Vagina (tissue), 2 donors: ENCODE measurements around the gene MOBP.

Source experiments
- POLR2A ChIP-seq, 2 donors: fragments of 450-650 bp; IDR thresholded peaks; one replicate each; pipeline ENCODE4 v1.6.1; 2017; ENCODE audit warnings: antibody characterized with exemption in 2 of 2, mild to moderate bottlenecking in 2 of 2, moderate library complexity in 2 of 2
- TF ChIP-seq, protein P1 (sequence below), 3 experiments: fragments of 450-650 bp in 2 of 3; fragments of 200-600 bp in 1 of 3; sonication (generic) in 1 of 3; IDR thresholded peaks; one replicate each; pipeline ENCODE4 v1.5.1; 2017 to 2019; ENCODE audit warnings: antibody characterized with exemption in 3 of 3, mild to moderate bottlenecking in 2 of 3, moderate library complexity in 2 of 3

DNA sequence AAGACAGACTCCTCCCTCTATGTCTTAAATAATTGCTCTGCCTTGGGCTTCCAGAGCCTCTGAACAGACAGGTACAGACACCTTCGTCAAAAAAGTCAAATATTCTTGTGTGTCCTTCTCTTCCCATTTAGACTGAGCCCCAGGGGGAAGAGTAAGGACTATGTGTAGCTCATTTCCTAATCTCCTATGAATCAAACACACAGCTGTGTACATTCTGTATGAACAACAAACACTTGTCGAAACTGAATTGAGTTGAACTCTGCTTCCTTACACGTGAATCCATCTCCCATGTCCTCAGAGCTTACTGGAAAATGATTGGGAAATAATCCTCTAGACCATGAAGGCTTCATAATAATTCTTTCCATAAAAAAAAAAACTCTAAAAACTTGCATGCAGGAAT, 80.8 kb downstream of the MOBP start:
- TF ChIP-seq, protein P1, sequence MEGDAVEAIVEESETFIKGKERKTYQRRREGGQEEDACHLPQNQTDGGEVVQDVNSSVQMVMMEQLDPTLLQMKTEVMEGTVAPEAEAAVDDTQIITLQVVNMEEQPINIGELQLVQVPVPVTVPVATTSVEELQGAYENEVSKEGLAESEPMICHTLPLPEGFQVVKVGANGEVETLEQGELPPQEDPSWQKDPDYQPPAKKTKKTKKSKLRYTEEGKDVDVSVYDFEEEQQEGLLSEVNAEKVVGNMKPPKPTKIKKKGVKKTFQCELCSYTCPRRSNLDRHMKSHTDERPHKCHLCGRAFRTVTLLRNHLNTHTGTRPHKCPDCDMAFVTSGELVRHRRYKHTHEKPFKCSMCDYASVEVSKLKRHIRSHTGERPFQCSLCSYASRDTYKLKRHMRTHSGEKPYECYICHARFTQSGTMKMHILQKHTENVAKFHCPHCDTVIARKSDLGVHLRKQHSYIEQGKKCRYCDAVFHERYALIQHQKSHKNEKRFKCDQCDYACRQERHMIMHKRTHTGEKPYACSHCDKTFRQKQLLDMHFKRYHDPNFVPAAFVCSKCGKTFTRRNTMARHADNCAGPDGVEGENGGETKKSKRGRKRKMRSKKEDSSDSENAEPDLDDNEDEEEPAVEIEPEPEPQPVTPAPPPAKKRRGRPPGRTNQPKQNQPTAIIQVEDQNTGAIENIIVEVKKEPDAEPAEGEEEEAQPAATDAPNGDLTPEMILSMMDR (IDR thresholded peaks at IDR 0.05), result no peak
- TF ChIP-seq POLR2A (IDR thresholded peaks at IDR 0.05), result no peak
